Mesothelial cell of epicardium (in vitro differentiated cells): ENCODE measurements around the gene DTNB. TPM values are rescaled to one million over a fixed set of nuclear protein-coding genes. Genes with fewer than 3 reads are reported as not detected.
A peak's percentile ranks its signal among the peaks of the same experiment; 100 is the strongest.
"Not testable (repeated sequence)": the region's sequence is repeated elsewhere in the genome, so short reads cannot be mapped to it uniquely, and the experiment has no call there.

Experiments used
- DNase-seq, 2 experiments: peaks; one replicate each; pipeline ENCODE4 v3.0.0; 2021; ENCODE audit warnings: low spot score in 2 of 2; ENCODE audit not compliant: unreplicated experiment in 2 of 2
- H3K27ac Mint-ChIP-seq: 2 replicates; pipeline ENCODE4 v1.8.0; 2021; ENCODE audit warnings: mixed read lengths
- H3K27me3 Mint-ChIP-seq: 2 replicates; pipeline ENCODE4 v1.8.0; 2021; ENCODE audit warnings: low read depth, mixed read lengths
- H3K36me3 Mint-ChIP-seq: 2 replicates; pipeline ENCODE4 v1.8.0; 2021; ENCODE audit warnings: mixed read lengths
- H3K4me1 Mint-ChIP-seq: 2 replicates; pipeline ENCODE4 v1.8.0; 2021; ENCODE audit warnings: mixed read lengths
- H3K4me3 Mint-ChIP-seq: 2 replicates; pipeline ENCODE4 v1.8.0; 2021; ENCODE audit warnings: mild to moderate bottlenecking, moderate library complexity, mixed read lengths
- H3K9me3 Mint-ChIP-seq: 2 replicates; pipeline ENCODE4 v1.8.0; 2021; ENCODE audit warnings: mixed read lengths
- CTCF ChIP-seq: fragments of 200-600 bp; sonication (generic); IDR thresholded peaks from one replicate; pipeline ENCODE4 v1.5.0; 2021; ENCODE audit warnings: antibody characterized with exemption; ENCODE audit not compliant: unreplicated experiment
- total RNA-seq: library from RNA; stranded (reverse); gene quantifications from 3 replicates; pipeline ENCODE4 v1.2.1, GENCODE V29; 2021

DTNB gene
- total RNA-seq, 1 donor from 2014 or later: 36.3 TPM

GRCh38 chr2:25711675-25712354 is 38.4 kb upstream of the DTNB start:
- H3K36me3 Mint-ChIP-seq: no peaks in the 10 kb centered on the region
- H3K27ac Mint-ChIP-seq: peak overlapping the region; percentile 81
- peaks cover 8% of the 10 kb centered on the region for H3K9me3 Mint-ChIP-seq
- no peak for DNase-seq
- no peak overlapping the region for H3K4me3 Mint-ChIP-seq
- H3K27me3 Mint-ChIP-seq: no peaks in the 10 kb centered on the region
- no peak for TF ChIP-seq CTCF
- H3K4me1 Mint-ChIP-seq: peaks cover 8% of the 10 kb centered on the region

DNA sequence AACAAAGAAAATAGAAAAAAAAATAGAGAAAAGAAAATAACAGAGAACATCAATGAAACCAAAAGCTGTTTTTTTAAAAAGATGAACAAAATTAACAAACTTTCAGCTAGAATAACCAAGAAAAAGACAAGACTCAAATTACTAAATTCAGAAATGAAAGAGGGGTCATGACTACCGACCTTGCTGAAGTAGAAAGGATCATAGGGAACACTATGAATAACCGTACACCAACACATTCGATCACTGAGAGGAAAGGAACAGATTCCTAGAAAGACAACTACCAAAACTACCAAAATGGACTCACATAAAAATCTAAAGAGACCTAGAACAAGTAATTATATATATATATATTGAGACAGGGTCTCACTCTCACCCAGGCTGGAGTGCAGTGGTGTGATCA is 37.4 kb upstream of the DTNB start:
- Mint-ChIP-seq H3K4me1 (peaks cover 8% of the 10 kb centered on the region), H3K27me3 (no peaks in the 10 kb centered on the region), H3K27ac (no peak overlapping the region), H3K9me3 (peaks cover 8% of the 10 kb centered on the region), H3K4me3 (no peak overlapping the region), H3K36me3 (no peaks in the 10 kb centered on the region)
- no peak for TF ChIP-seq CTCF
- DNase-seq: no peak

- TF ChIP-seq CTCF: no peak
- Mint-ChIP-seq H3K4me1 (peaks cover 8% of the 10 kb centered on the region), H3K27ac (no peak overlapping the region), H3K9me3 (peaks cover 8% of the 10 kb centered on the region), H3K36me3 (no peaks in the 10 kb centered on the region), H3K4me3 (no peak overlapping the region), H3K27me3 (no peaks in the 10 kb centered on the region)
- no peak for DNase-seq
Measured at GRCh38 chr2:25709349-25709748, 36.0 kb upstream of the DTNB start.

DNA sequence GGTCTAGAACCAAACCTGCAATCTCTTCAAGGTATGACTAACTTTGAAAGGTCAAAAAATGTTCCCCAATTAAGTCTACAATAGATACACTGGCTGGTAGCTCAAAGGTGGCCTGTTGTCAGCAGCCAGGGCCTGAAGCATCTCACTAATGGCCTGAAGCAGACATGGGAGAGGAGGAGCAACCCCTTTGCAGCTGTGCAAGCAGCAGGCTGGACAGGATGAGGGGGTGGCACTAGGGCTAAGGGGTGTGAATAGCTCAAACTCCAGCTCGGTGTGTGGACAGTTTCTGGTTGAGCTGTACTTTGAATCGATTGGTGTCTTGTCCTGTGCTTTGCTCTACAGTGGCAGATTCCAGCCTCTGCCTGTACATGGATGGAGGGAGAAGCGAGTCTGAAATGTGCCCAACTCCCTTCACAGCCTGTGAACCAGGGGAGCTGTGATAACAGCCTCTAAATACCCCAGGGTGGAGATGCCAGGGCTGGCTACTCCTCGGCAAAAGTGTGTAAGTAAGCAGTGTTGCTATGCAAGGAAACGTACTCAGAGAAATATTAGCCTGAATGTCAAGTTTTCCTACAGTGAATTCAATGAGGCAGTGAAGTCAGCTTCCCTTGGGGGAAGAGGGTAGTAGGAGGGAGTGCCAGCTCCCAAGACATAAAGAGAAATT is 34.7 kb upstream of the DTNB start:
- no peaks in the 10 kb centered on the region for H3K27me3 Mint-ChIP-seq
- TF ChIP-seq CTCF: no peak
- DNase-seq: no peak
- H3K4me3 Mint-ChIP-seq: no peak overlapping the region
- H3K36me3 Mint-ChIP-seq: no peaks in the 10 kb centered on the region
- H3K4me1 Mint-ChIP-seq: peaks cover 8% of the 10 kb centered on the region
- H3K27ac Mint-ChIP-seq: no peak overlapping the region
- H3K9me3 Mint-ChIP-seq: peaks cover 8% of the 10 kb centered on the region

DNA sequence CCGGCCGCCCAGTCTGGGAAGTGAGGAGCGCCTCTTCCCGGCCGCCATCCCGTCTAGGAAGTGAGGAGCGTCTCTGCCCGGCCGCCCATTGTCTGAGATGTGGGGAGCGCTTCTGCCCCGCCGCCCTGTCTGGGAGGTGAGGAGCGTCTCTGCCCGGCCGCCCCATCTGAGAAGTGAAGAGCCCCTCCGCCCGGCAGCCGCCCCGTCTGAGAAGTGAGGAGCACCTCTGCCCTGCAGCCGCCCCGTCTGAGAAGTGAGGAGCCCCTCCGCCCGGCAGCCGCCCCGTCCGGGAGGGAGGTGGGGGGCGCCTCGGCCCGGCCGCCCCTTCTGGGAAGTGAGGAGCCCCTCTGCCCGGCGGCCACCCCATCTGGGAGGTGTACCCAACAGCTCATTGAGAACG is 32.2 kb upstream of the DTNB start:
- H3K27ac Mint-ChIP-seq, DNase-seq, H3K36me3 Mint-ChIP-seq, H3K27me3 Mint-ChIP-seq, H3K9me3 Mint-ChIP-seq, H3K4me1 Mint-ChIP-seq, H3K4me3 Mint-ChIP-seq: not testable (repeated sequence)

GRCh38 chr2:25701801-25702200 is 28.4 kb upstream of the DTNB start:
- no peaks in the 10 kb centered on the region for H3K36me3 Mint-ChIP-seq
- no peaks in the 10 kb centered on the region for H3K9me3 Mint-ChIP-seq
- no peak overlapping the region for H3K27ac Mint-ChIP-seq
- no peak for DNase-seq
- H3K27me3 Mint-ChIP-seq: no peaks in the 10 kb centered on the region
- H3K4me1 Mint-ChIP-seq: peaks cover 4% of the 10 kb centered on the region
- TF ChIP-seq CTCF: no peak
- H3K4me3 Mint-ChIP-seq: no peak overlapping the region
